HG03565 (cell line): ENCODE data around the gene PHF11.

Experiments
- ATAC-seq: cut with Tn5 transposase; IDR thresholded peaks from one replicate; pipeline ENCODE4 v1.9.1; 2021; ENCODE audit warnings: mild to moderate bottlenecking, moderate library complexity; ENCODE audit not compliant: unreplicated experiment

The PHF11 gene

GRCh38 chr13:49497272-49497671, 1.5 kb downstream of the PHF11 start:
- ATAC-seq, result no peak

DNA sequence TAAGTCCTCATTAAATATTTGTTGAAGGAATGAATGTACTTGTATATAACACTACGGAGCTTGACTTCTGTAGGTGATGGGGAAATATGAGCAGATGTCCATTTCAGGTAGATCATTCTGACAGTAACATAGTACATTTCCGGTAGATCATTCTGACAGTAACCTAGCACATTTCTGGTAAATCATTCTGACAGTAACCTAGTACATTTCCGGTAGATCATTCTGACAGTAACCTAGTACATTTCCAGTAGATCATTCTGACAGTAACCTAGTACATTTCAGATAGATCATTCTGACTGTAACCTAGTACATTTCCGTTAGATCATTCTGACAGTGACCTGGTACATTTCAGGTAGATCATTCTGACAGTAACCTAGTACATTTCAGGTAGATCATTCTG, 2.5 kb downstream of the PHF11 start:
- ATAC-seq, result no peak

DNA sequence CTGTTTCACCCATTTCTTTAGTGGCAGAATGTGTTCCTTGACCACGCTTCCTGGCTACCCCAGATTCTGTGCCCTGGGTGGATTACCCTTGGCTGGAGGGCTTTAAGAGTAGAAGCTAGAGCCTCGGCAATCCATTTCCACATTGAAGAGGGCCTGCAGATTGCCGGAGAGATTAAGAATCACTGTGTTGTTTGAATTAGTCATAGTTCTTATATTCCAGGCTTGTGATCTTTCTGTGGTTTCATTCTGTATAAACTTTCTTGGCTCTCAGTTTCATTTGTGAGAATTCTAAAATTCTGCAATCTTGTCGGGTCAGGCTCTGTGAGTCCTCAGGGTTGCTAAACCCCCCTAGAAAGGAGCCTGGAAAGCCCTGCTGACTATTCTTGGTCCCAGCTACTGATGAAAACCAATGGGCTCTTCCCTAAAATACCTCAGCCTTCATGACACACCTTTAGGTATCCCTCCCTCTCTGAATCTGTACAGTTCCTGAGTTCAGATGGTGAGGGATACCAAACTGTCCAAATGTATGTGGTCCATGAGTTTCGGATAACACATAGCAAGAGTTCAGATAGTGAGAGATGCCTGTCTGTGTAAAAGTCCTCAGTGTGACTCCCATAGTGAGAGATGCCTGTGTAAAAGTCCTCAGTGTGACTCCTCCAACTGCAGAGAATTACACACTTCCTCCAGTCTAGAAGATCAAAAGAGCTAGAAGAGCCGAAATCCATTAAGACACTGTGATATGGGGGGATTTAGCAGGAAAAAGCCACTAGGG, 4.3 kb downstream of the PHF11 start:
- ATAC-seq, result no peak

GRCh38 chr13:49502954-49503353, 7.2 kb downstream of the PHF11 start:
- no peak for ATAC-seq

DNA sequence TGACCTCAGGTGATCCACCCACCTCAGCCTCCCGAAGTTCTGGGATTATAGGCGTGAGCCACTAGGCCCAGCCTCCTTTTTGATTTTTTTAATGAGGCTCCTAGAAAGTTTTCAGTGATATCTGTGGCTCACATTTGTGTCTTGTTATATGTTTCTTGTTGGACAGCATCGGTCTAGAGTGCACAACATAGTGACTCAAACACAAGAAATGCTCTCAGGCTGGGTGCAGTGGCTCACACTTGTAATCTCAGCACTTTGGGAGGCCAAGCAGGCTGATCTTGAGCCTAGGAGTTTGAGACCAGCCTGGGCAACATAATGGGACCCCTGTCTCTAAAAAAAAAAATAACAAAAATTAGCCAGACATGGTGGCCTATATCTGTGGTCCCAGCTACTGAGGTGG, 8.2 kb downstream of the PHF11 start:
- no peak for ATAC-seq

DNA sequence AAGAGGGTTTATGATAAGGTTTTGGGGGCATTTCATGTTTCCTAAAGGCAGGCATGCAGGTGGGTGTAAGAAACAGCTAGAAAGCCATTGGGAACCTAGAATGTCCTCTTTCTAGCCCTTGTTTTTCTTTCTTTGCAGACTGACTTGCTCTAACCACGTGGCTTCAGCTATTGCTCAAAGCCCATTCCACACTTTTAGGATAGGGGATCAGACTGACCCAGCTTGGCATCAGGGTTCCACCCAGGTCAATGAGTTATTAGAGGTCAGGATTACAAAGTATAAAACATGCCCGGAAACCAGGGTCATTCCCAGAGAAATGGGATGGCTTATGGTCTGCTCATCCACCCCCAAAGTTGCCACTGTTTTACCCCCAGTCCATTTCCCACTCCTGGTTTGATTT, 16.8 kb downstream of the PHF11 start:
- ATAC-seq, result no peak

GRCh38 chr13:49516467-49516866, 20.7 kb downstream of the PHF11 start:
- no peak for ATAC-seq

- no peak for ATAC-seq
Measured at GRCh38 chr13:49517461-49517860, 21.7 kb downstream of the PHF11 start.

- no peak for ATAC-seq
Measured at GRCh38 chr13:49521224-49521623, 25.5 kb downstream of the PHF11 start.

DNA sequence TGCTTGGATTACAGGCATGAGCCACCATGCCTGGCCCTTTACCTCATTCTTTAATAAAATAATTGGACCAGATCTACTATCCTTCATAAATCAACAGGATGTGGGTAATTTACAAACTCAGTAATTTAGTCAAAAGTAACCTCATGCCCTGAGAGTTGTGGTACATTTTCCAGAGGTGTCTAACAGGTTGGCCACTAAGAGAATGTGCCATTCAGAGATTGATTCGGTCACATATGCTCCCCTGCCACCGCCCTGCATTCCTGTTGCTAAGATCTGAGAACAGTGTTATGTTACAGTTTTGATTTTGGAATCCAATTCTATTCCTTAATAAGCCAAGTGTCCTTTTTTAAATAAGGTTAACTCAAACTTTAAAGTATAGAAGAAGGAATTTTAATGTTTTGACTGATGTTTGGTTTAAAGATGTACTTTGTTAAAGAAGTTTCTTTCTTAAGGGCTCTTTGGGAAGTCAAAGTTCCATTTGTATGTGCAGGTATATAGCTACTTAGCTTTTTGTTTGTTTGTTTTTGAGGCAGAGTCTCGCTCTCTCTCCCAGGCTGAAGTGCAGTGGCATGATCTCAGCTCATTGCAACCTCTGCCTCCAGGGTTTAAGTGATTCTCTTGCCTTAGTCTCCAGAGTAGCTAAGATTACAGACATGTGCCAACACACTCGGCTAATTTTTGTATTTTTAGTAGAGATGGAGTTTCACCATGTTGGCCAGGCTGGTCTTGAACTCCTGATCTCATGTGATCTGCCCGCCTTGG, 29.2 kb downstream of the PHF11 start:
- ATAC-seq, result no peak

- ATAC-seq, result no peak
Measured at GRCh38 chr13:49527123-49527522, 31.4 kb downstream of the PHF11 start.

DNA sequence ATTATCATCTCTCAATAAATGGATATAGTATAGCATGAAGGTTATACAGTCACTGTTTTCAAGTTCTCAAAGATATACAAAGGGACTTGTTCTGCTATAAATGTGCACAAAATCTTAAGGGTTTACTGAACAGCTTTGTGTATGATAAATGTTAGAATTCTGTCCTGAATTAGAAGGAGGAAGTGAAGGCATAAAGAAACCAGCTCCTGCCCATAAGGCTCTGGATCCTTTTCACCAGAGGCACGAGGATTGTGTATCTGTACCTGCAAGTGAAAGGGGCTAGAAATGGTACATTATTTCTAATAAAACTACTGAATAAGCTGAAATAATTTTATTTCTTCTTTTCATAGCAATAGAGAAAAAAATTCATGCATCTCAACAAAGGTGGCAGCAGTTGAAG, 32.4 kb downstream of the PHF11 start:
- ATAC-seq, result no peak

- peak; percentile 41 for ATAC-seq
Measured at GRCh38 chr13:49530457-49530856, 34.7 kb downstream of the PHF11 start.

GRCh38 chr13:49532593-49532992, 36.8 kb downstream of the PHF11 start:
- no peak for ATAC-seq

DNA sequence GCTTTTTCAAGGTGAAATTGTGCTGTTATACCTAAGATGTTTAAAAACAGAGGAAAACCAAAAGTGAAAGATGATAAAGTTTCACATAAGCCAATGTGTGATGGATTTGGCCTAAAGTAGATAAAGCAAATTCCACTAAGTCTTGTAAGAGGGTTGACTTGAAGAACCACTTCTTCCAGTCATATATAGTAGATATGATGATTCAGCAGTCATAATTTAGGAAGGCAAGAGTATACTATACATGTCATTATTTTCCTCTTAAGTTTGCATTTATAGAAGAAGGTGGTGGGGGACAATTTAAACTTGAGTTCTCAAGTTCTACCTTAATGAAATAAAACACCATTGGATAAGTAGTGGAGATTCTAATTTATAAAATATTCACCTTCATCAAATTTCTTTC, 37.3 kb downstream of the PHF11 start:
- ATAC-seq, result no peak

DNA sequence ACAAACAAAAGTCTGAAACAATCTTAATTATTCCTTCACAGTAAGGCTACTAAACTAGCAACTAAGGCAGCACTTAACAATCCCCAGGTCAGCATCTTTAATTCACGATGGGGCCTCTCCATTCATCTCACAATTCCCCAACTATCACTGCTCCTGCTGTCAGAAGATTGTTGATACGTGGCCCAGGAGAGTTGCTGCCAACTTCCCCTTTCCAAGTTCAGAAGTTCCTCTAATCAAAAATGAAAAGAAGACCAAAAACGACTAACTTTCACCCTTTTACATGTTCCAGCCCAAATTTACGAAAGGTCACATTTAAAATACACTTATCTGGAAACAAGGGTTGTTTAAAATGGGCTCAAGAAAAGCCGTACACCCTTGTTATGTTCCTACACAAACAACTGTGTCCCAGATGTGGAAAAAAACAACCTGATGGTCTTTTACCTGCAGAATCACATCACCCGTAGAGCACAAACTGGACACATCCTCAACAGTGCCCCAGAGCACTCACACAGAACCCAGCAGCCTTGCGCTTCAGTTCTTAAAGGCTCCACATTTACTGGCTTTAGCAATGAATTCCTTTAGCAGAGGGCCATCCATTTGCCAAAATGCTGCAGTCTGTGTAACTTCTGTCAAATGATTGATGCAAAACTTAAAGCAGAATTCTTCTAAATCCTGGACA, 38.0 kb downstream of the PHF11 start:
- no peak for ATAC-seq

GRCh38 chr13:49536144-49536873, 40.6 kb downstream of the PHF11 start:
- ATAC-seq, result no peak

GRCh38 chr13:49538404-49538803, 42.7 kb downstream of the PHF11 start:
- no peak for ATAC-seq

DNA sequence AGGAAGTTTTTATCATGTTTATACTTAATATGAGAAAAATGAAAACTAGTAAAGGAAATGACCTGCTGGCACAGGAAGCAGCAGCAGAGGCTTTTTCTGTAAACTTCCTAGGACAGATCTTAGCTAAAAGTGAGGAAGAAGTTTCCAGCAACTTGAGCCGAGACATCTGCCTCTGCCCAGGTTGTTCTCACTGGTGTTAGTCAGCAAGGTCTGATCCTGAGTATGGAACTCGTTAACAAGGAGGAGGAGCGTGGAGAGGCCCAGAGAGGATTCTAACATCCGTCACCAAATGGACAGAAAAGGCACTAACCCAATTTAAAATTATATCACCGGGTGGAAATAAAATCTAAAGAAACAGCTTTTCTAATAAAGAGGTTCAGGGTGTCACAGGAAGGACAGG, 43.6 kb downstream of the PHF11 start:
- no peak for ATAC-seq

GRCh38 chr13:49539746-49540145, 44.0 kb downstream of the PHF11 start:
- no peak for ATAC-seq

DNA sequence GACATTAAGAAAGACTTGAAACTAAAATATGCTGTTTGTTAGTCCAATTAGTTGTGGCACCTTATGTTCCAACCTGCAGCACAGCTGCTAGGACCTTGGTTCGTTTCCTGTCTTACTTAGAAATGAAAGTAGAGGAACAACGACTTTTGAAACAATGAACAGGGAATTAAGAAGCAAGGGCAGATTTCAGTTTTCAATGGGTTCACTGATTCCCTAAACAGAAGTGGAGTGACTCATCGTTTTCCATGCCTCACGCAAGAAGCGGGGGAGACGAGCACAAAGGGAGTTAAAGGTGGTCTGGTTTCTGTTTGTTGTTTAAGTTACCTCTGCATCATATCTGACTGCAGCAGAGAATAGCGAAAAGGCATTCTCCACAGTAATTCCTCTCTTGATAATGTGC, 44.8 kb downstream of the PHF11 start:
- ATAC-seq, result no peak
